WERI-Rb-1 (cell line): ENCODE measurements around the gene IFRD2.

Experiments used
- DNase-seq: peaks from one replicate; pipeline ENCODE4 v3.0.0-alpha.2; 2020
- H3K27ac ChIP-seq: fragments of 250-450 bp; sonication (Bioruptor Pico); 2 replicates; pipeline ENCODE4 v1.5.1; 2020; ENCODE audit warnings: mild to moderate bottlenecking, moderate library complexity
- H3K27me3 ChIP-seq: fragments of 250-450 bp; sonication (Bioruptor Pico); 2 replicates; pipeline ENCODE4 v1.5.1; 2021; ENCODE audit warnings: mild to moderate bottlenecking, low read depth, moderate library complexity; ENCODE audit not compliant: insufficient read depth, severe bottlenecking
- H3K36me3 ChIP-seq: fragments of 250-450 bp; sonication (Bioruptor Pico); 2 replicates; pipeline ENCODE4 v1.5.1; 2020; ENCODE audit warnings: mild to moderate bottlenecking, moderate library complexity
- H3K4me3 ChIP-seq: 2 replicates; pipeline ENCODE4 v1.5.1; 2011; ENCODE audit warnings: low read depth, mild to moderate bottlenecking, control low read depth, low read length
- H3K9me3 ChIP-seq: fragments of 250-450 bp; sonication (Bioruptor Pico); 2 replicates; pipeline ENCODE4 v1.5.1; 2021; ENCODE audit warnings: mild to moderate bottlenecking, moderate library complexity; ENCODE audit not compliant: severe bottlenecking
- TF ChIP-seq, protein P1 (sequence below): IDR thresholded peaks from 2 replicates; pipeline ENCODE4 v1.5.1; 2011; ENCODE audit warnings: low read depth, mild to moderate bottlenecking, control low read depth, inconsistent platforms, low read length

The IFRD2 gene

DNA sequence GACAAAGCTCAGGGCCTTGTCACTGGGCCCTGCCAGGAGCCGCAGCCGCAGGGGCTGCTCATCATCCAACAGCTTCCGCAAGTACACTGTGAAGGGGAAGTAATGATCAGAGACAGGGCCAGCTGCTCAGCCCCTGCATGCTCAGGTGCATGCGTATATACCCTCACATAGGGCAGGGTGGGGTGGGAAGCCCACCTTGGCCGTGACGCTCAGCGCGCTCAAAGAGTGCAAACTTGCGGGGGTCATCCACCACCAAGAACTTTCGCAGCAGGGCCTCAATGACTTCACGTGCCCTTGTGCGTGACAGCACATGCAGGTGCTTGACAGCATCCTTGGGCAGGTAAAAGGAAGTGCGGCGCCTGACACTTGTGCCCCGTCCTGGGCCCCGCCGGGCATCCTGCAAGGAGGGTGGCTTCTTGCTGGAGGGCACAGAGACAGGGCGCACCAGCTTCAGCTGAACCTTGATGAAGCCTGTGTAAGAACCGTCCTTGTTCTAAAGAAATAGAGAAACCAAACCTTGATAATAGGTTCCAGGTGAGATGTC is 39.2 kb upstream of the IFRD2 start:
- TF ChIP-seq, protein P1, sequence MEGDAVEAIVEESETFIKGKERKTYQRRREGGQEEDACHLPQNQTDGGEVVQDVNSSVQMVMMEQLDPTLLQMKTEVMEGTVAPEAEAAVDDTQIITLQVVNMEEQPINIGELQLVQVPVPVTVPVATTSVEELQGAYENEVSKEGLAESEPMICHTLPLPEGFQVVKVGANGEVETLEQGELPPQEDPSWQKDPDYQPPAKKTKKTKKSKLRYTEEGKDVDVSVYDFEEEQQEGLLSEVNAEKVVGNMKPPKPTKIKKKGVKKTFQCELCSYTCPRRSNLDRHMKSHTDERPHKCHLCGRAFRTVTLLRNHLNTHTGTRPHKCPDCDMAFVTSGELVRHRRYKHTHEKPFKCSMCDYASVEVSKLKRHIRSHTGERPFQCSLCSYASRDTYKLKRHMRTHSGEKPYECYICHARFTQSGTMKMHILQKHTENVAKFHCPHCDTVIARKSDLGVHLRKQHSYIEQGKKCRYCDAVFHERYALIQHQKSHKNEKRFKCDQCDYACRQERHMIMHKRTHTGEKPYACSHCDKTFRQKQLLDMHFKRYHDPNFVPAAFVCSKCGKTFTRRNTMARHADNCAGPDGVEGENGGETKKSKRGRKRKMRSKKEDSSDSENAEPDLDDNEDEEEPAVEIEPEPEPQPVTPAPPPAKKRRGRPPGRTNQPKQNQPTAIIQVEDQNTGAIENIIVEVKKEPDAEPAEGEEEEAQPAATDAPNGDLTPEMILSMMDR = no peak
- H3K36me3 ChIP-seq = peaks cover 72% of the 10 kb centered on the region
- no peak for DNase-seq
- no peak overlapping the region for H3K4me3 ChIP-seq
- no peaks in the 10 kb centered on the region for H3K9me3 ChIP-seq
- H3K27ac ChIP-seq = no peak overlapping the region
- H3K27me3 ChIP-seq = no peaks in the 10 kb centered on the region

GRCh38 chr3:50330330-50330729 is 38.1 kb upstream of the IFRD2 start:
- TF ChIP-seq, protein P1 = no peak
- H3K9me3 ChIP-seq = no peaks in the 10 kb centered on the region
- no peak overlapping the region for H3K4me3 ChIP-seq
- no peaks in the 10 kb centered on the region for H3K27me3 ChIP-seq
- H3K27ac ChIP-seq = no peak overlapping the region
- DNase-seq = no peak
- H3K36me3 ChIP-seq = peaks cover 74% of the 10 kb centered on the region

DNA sequence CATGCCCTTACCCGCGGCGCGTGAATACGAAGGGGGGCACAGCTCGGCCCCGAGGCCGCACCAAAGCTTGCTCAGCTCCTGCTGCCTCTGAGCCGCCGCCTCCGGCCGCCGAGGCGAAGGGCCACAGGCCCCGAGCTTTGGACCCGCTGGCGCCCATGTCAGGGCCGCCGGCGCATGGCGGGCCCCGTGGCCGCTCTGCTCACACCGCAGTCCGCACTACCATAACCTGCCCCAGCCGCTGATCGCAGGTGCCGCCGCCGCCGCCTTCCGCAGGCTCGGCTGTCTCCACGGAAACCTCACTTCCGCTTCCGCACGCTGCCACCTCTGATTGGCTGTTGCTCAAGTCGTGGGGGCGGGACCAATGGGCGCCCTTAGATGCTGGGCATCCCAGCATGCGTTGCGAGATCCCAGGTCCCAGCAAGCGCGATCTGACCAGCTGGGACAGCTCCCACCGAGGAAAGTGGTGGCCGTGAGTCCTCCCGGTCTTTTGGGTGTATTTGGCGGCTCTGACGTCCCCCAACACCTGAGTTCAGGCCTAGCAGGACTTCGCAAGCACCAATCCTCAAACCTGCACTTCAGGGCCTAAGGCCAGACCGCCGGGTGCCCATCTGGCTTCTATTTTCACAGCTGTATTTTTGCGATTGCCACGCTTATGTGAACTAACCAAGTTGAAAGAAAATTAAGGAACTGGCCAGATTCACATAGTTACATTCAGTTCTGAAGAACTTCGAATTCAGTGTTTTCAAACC is 35.9 kb upstream of the IFRD2 start, which contains the start of gene TUSC2:
TSS of gene TUSC2 (minus strand) at position 281 of the 749 bp plus-strand sequence. CDS start at position 157, 124 bp downstream.
- H3K27me3 ChIP-seq = no peaks in the 10 kb centered on the region
- TF ChIP-seq, protein P1 = no peak
- H3K27ac ChIP-seq = peak within 1 kb of the TSS; percentile 81
- peak within 1 kb of the TSS; percentile 71 for H3K4me3 ChIP-seq
- H3K9me3 ChIP-seq = no peaks in the 10 kb centered on the region
- peak; percentile 97 for DNase-seq
- peaks cover 67% of the 10 kb centered on the region for H3K36me3 ChIP-seq

DNA sequence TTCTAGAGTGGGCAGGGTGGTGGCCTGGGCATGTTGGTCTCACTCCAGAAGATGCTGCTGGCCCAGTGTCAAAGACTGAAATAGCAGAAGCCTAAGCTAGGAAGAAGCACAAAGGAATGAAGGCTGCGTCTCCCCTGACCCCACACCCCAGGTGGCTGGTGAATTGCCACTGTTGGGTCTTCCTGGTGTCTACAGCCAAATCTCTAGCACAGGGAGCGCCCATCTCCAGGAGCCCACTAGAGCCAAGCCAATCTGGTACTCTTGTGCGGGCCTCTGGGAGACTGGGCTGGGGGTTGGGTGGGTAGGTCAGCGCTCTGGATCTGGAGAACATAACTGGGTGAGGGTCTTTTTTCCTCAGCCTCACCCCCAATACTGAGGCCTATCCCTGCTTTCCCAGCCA is 34.9 kb upstream of the IFRD2 start:
- no peaks in the 10 kb centered on the region for H3K9me3 ChIP-seq
- TF ChIP-seq, protein P1 = no peak
- H3K4me3 ChIP-seq = peak overlapping the region; percentile 71
- peaks cover 57% of the 10 kb centered on the region for H3K36me3 ChIP-seq
- no peaks in the 10 kb centered on the region for H3K27me3 ChIP-seq
- no peak for DNase-seq
- peak overlapping the region; percentile 81; the same call in 1 of the 2 replicates for H3K27ac ChIP-seq

GRCh38 chr3:50326182-50326541 is 33.9 kb upstream of the IFRD2 start:
- no peak overlapping the region for H3K4me3 ChIP-seq
- TF ChIP-seq, protein P1 = no peak
- H3K9me3 ChIP-seq = no peaks in the 10 kb centered on the region
- DNase-seq = no peak
- no peaks in the 10 kb centered on the region for H3K27me3 ChIP-seq
- peaks cover 47% of the 10 kb centered on the region for H3K36me3 ChIP-seq
- no peak overlapping the region for H3K27ac ChIP-seq
